ENCODE measurements around the gene DCTN3. TPM values are rescaled to one million over a fixed set of nuclear protein-coding genes. Genes with fewer than 3 reads are reported as not detected.

DCTN3 gene
- total RNA-seq, 1 experiment from 2014 or later = 110 TPM

DNA sequence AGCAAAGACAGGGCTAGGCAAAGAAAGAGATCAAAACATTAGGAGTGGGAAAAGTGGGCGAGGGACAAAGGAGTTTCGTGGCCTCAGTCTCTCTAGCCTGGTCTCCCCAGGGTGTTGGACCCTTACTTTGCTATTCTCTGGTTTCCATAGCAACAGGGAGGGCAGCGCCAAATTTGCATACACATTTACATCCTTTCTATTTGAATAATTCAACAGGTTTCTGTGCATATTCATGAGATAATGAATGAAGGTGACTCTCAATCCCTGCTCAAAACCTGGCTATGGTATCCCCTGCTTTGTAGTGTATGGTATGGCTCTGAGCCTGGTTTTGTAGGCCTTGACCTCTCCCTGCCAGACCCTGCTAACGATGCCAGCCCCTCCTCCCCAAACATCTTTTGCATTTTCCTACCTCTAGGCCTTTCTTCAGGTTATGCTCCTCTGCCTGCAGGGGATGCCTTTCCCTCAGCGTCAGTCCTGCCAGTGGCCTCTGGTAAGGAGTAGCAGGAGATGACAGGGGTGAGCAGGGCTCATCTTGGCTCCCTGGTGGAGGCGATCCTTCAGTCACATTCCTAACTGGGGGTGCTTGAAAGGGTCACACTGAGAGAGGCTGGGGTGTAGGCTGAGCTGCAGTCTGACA lies 18.2 kb downstream of the DCTN3 start:
- no peak for DNase-seq (ENCODE audit: low read depth)
- in situ Hi-C loops (cut with HindIII; ENCODE audit: low pct_unique_long_range_greater_than_20kb, low sequenced_read_pairs) = no loop called here

DNA sequence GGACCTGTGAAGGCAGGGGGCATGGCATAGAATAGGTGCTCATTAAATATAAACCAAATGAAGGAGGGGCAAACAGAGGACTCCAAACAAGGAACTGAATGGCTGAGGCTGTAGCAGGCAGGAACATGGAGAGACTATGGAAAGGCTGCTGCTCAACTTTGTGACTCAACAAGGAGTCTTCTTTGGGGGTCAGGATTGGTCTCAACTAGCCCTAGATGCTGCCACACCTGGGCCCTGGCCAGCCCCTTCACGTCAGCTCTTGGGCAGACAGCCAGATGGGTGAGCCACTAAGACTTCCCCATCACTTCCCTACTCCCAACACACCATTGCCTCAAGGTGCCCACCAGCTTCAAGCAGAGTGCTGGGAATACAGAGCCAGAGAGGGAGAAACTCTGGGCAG lies 19.4 kb downstream of the DCTN3 start:
- in situ Hi-C loops (cut with HindIII; ENCODE audit: low pct_unique_long_range_greater_than_20kb, low sequenced_read_pairs) = no loop called here
- no peak for DNase-seq (ENCODE audit: low read depth)

DNA sequence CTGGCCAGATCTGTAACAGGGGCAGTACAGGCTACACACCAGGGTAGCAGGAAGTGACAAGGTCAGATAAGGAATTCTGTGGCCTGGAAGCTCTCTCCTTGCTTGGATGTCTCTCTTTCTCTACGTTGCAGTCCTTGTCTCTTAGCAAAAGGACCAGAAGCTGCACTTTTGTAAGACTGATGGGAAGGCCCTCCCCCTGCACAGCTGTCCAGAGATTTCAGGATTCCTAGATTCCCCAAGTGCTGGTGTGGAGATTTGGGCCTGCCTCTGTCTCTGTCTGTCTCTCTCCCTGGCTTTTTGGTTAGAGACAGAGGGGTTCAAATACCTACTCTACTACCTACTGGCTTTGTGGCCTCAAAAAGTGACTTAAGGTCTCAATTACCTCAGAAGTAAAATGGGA lies 20.7 kb downstream of the DCTN3 start:
- DNase-seq (ENCODE audit: low read depth) = no peak
- in situ Hi-C loops (cut with HindIII; ENCODE audit: low pct_unique_long_range_greater_than_20kb, low sequenced_read_pairs) = no loop called here

DNA sequence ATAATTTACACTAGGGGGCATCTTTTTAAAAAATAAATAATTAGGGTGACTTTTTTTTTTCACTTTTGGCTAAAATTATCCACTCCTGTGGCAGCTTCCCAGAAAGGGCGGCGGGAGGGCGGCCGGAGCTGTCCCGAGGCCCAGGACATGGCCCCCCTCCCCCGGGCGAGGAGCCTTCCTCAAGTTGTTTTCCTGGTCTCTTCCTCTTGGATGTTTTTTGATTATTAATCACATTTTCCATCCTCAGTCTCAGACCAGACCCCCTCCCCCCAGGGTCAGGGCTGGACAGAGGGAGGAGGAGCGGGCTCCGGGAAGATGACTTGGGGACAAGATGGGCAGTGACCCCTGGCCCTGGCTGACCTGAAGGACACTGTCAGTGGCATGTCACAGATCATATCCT lies 26.1 kb downstream of the DCTN3 start:
- in situ Hi-C loops (cut with HindIII; ENCODE audit: low pct_unique_long_range_greater_than_20kb, low sequenced_read_pairs) = no loop called here
- no peak for DNase-seq (ENCODE audit: low read depth)

DNA sequence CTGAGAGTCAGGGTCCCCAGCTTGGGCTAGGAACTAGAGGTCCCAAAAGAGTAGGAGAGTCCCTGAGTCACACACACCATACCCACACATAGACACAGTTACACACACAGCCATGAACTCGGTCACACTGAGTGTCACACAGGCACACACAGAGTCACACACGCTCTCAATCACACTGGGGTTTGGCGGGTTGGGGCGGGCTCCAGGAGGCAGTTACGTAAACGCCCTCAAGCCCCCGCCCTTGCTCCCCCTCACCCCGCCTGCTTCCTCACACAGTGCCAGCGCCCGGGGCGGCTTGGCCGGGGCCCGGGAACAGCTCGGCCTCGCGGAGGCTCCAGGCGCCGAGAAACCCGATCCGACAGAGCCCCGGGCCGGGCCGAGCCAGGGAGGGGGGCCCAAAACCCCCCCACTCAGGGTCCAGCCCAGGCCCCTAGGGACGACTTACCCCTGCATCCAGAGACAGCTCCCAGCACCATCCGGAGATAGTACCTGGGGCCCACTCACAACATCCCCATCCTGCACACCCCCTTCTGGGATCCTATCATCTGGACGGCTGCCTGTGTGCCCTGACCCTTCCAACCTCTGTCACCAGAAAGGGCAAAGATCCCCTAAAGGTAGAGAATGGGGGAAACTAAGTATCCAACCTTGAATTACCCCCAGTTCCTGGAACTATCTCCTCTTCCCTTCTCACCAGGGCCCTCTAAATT lies 27.2 kb downstream of the DCTN3 start:
- in situ Hi-C loops (cut with HindIII; ENCODE audit: low pct_unique_long_range_greater_than_20kb, low sequenced_read_pairs) = no loop called here
- DNase-seq (ENCODE audit: low read depth) = no peak

DNA sequence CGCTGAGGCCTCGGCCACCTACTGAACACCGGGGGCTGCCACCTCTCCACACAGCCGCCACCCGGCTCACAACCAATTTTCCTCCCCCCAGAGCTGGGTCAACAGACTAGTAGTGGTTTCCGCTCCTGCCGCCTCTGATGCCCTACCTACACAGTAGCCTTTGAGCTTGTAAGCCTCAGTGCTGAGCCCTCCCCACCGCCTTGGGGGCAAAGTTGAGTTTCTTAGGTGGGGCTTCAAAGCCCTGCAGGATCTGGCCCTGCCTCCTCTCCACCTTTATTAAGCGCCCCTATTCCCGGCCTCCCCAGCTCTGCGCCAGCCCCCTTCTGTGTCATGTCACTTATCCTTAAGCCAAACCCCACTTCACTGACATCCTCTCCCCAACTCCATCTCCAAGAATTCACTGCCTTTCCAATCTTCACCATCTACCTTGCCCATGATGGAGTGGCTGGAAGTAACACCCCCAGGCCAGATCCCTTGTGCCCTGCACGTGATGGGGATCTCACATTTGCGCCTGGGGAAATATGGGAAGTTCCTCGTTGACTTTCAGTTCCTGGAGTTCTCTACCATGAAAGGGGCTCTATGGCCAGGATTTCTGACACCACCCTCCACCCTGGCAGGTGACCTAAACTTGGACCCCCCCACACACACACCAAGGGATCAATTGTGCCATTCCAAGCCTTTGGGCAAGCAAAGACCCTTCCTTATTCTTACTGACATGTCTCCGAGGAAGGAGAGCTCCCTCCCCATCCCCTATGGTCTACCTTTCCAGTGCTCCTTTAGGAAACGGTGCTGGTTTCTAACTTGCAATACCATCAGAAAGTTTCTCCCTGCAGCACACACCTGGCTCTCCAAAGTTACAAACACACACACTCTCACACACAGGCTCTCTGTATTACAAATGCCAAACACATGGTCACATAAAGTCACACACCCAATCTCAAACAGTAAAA lies 28.1 kb downstream of the DCTN3 start:
- DNase-seq (ENCODE audit: low read depth) = no peak
- in situ Hi-C loops (cut with HindIII; ENCODE audit: low pct_unique_long_range_greater_than_20kb, low sequenced_read_pairs) = no loop called here

DNA sequence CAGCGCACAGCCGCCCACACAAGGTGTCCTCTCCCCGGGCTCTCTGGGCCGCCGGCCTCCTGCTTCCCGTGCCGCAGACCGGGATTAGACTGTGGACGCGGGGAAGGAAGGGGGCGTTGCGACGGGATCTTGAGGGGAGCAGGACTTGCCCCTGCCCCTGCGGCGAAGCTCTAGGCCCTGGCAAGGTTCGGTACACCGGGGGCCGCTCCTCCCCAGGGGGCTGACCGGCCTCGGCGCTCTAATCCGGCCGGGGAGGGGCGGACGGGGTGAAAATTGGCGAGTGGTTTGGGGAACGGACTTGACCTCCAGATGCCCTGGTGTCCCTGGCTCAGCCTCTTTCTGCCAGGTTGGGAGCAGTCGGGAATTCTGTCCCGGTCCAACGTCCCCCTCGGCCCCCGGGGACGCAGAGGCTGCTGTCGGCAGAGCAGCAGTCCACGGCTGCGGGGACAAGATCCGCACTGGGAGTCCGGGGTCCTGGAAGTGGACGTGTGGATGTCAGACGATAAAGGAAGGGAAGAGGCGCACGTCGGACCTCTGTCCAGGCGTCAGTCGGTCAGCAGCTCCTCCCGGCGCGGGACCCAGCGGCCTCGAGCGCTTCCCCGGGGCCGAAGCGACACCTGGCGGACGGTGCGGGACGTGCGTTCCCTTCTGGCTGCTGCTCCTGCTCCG lies 28.9 kb downstream of the DCTN3 start:
- in situ Hi-C loops (cut with HindIII; ENCODE audit: low pct_unique_long_range_greater_than_20kb, low sequenced_read_pairs) = no loop called here
- DNase-seq (ENCODE audit: low read depth) = peak; percentile 51

DNA sequence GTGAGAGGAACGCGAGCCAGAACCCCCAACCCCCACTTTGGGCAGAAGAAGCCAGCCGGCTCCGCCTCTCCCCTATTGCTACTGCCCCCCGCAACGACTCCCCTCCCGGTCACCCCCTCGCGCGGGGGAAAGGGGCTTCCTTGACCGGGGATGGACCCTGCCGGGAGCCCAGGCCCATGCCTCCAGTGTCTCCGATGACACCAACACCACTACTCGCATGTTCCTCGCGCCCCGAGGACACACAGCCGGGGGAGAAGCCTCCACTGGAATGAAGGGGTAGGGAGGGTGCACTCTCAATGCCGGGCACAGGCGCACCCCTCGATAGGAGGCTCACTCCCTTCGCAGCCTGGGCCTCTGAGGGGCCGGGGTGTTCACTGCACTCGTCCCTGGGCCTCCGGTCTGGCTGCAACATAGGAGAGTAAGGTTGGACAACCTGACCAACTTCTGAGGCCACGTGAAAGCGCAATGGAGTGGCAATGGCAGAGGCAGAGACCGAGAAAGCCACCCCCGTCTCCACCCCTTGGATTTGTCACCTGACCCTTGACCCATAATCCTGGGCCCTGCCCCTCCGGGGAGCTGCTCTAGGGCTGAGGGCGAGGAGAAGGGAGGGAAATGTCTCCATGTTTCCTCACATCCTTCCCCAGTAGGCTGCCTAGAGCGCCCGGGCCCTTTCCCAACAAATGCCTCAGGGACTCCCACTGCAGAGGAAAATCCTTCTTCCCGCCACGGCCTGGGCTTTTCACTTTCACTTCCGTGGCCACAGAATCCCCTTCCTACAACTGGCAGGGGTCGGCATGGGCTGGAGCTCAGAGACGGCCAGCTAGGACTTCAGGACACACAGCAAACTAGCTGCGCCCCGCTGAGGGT lies 29.7 kb downstream of the DCTN3 start:
- no peak for DNase-seq (ENCODE audit: low read depth)
- in situ Hi-C loops (cut with HindIII; ENCODE audit: low pct_unique_long_range_greater_than_20kb, low sequenced_read_pairs) = no loop called here

DNA sequence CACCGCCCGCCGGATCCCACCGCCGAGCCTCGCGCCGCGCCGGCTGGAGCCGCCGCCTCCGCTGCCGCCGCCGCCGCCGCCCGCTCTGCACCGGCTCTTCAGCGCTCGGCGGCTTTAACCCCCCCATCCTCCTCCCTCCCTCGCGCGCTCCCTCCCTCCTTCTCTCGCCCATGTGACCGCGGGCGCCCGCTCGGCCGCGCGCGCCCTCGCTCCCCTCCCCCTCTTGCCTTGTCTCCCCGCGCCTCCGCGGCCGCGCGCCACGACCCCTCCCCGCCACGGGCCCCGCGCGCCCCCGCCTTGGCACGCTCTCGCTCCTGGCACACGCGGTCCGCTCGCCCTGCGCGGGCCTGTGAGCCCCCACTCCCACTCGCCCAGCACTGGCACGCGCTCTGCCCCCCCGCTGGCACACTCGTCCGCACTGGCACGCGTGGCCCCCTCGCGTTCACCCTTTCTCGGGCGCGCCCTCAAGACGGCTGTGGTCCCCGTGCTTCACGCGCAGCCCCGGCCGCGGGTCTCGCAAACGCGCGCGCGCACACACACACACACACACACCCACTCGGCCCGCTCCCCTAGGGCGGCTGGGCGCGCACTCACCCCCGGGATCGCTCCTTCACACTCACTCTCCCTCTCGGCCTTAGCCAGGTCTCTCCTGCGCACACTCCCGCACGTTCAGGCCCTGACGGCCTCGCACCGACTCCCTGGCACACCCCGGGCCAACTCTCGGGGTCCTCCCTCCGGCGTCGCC lies 30.5 kb downstream of the DCTN3 start, which contains the start of gene CNTFR:
CNTFR (minus strand) TSS at position 89 of the 745 bp plus-strand sequence. CDS start 20,743 bp downstream, outside the sequence.
- no peak for DNase-seq (ENCODE audit: low read depth)
- in situ Hi-C loops (cut with HindIII; ENCODE audit: low pct_unique_long_range_greater_than_20kb, low sequenced_read_pairs) = no loop called here

DNA sequence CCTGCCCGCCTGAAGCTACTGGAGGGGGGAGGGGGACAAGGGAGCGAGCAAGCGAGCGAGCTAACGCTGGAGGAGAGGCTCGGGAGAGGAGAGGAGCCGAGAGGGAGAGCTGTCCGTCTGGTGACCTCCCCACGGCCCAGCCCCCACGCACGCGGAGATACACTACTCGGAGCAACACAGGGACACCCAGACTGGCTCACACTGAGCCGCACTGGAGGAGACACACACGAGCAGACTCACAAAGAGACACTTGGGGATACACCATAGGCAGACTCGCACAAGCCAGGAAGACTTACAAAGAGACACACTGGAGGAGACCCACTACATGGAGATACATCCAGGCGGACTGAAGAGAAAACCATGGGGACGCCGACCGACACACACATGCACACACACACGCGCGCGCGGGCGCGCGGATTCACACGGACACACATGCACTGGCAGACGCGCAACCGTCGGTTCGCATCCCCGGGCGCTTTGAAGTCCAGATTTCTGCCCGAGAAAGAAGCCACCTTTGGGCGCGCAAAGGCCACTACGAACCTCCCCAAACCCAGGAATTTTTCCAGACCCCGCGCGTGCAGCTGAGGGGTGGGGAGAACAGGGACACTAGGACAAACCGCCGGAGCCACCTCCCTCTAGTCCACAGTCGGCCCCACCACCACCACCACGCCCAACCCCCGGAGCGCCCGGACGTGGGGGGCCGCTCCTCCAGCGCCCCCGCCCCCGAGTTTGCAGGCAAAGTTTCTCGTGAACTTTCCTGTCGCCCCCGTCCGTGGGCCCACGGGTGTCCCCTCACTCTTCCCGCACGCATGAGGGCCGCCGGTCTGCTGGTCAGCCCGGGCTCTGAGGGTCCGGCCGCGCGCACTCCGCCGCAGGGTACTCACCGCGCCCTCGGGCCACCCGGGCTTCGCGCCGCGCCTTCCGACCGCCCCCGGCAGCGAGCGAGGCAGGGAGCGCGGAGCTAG lies 31.3 kb downstream of the DCTN3 start:
- DNase-seq (ENCODE audit: low read depth) = no peak
- in situ Hi-C loops (cut with HindIII; ENCODE audit: low pct_unique_long_range_greater_than_20kb, low sequenced_read_pairs) = no loop called here

DNA sequence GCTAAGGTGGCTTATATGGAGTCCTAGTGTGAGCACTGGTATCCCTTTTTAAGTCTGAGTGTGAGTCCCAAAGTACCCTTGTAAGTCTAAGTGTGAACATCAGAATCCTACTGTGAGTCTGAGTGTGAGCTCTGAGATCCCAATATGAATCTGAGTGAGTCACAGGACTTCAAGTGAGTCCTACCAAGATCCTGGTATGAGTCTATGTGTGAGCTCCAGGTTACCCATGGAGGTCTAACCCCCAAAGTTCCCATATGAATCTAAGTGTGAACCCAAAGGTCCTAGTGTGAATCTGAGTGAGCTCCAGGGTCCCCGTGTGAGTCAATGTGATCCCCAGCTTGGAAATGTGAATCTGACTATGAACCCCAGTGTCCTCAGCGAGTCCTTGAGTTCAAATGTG lies 33.0 kb downstream of the DCTN3 start:
- in situ Hi-C loops (cut with HindIII; ENCODE audit: low pct_unique_long_range_greater_than_20kb, low sequenced_read_pairs) = no loop called here
- no peak for DNase-seq (ENCODE audit: low read depth)

DNA sequence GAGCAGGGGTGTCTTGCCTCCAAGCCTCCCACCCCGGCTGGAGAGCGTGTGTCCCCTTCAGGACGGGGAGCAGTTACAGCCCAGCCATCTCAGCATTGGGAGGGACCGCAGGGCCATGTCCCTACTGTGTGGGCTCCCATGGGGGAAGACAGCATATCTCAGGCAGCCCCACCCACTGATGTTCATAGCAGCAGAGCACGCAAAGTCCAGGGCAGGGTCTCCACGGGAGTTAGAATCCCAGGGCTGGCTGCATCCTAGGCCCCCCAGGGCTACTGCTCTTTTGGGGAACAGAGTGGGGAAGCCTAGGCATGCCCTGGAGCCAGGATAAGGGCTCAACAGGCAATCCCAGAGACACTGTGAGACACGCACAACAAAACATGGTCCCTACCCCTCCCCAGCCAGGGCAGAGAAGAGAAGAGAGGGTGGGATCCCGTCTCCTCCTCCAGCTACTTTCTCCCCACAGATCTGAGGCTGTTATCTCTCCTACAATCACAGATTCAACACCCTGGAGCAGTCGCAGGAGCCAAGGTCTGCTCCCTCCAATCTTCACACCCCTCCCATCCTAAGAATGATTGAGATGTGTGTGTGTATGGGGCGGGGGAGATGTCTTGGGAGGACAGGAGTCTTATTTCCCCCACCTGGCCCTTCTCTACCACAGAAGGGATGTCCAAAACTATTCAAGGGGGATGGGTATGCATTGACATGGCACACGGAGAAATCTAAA lies 34.2 kb downstream of the DCTN3 start:
- in situ Hi-C loops (cut with HindIII; ENCODE audit: low pct_unique_long_range_greater_than_20kb, low sequenced_read_pairs) = no loop called here
- no peak for DNase-seq (ENCODE audit: low read depth)

DNA sequence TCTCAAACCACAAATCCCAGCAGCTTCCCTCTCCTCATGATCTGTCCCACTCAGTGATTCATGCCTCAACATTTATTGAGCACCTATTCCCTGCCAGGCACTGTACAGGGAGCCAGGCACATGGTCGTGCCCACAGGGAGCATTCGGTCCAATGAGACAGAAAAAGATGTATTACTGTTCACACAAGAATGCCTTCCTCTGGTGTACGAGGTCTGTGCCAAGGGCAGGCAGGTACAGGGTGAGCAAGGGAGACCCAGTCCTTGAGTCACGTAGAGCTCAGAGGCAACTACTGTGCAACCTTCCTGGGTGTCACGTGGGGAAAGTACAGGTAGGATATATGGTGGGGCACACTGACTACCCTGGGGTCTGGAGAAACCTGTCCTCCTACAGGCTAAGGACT lies 35.3 kb downstream of the DCTN3 start:
- DNase-seq (ENCODE audit: low read depth) = no peak
- in situ Hi-C loops (cut with HindIII; ENCODE audit: low pct_unique_long_range_greater_than_20kb, low sequenced_read_pairs) = no loop called here

DNA sequence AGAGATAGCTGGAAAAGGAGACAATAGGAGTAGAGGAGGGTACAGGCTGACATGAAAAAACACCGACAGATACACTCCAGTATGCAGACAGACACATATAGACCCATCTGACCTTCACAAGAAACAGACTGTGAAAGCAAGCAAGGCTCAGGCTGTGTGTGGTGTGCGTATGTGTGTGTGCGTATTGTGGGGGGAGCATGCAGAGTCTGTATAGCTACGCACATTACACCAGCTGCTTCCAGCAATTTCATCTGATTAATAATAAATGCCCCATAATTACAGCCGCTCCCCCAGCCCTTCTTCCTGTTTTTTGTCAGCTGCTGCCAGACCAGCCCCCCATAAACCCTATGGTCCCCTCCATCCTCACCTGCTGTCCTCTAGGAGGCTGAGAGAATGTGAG lies 37.5 kb downstream of the DCTN3 start:
- DNase-seq (ENCODE audit: low read depth) = no peak
- in situ Hi-C loops (cut with HindIII; ENCODE audit: low pct_unique_long_range_greater_than_20kb, low sequenced_read_pairs) = no loop called here

DNA sequence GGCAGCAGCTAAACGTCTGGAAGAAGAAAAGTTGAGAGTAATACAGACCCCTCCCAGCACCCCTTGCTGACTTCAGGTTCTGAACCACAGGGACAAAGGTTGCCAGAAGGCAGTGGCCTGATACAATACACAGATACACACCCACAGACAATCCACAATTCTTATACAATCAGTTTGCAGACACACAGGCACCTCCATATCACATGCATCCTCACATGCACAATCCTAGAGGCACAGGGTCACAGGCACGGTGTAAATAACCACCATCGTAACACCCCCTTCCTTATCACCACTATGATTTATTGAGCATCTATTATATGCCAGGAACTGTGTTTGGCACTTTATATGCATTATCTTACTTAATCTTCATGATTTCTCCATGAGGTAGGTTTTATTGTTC lies 39.0 kb downstream of the DCTN3 start:
- in situ Hi-C loops (cut with HindIII; ENCODE audit: low pct_unique_long_range_greater_than_20kb, low sequenced_read_pairs) = no loop called here
- no peak for DNase-seq (ENCODE audit: low read depth)
